Measurements from ENCODE around the gene KCTD21.

- TF ChIP-seq GATA2 (IDR thresholded peaks at IDR 0.05; ENCODE audit: low read depth, low read length) (no peak), GATA3 (IDR thresholded peaks at IDR 0.05; ENCODE audit: low read depth, low read length) (no peak)
Observed at GRCh38 chr11:78216021-78216420, 27.6 kb upstream of the KCTD21 start.
